Immature natural killer cell (primary cell): ENCODE measurements around the gene C5AR2. TPM values are rescaled to one million over a fixed set of nuclear protein-coding genes. Genes with fewer than 3 reads are reported as not detected.
"Not testable (repeated sequence)": the region's sequence is repeated elsewhere in the genome, so short reads cannot be mapped to it uniquely, and the experiment has no call there.

ENCODE experiments used
- DNase-seq, 3 donors: peaks; one replicate each; pipeline ENCODE4 v3.0.0; 2022; ENCODE audit warnings: mixed read lengths in 1 of 3
- H3K27ac Mint-ChIP-seq, 6 donors: one replicate each; pipeline ENCODE4 v1.8.0; 2020; ENCODE audit warnings: mixed read lengths in 6 of 6, mild to moderate bottlenecking in 5 of 6, inconsistent platforms in 4 of 6, moderate library complexity in 3 of 6
- H3K27me3 Mint-ChIP-seq, 3 donors: one replicate each; pipeline ENCODE4 v1.8.0; 2020 to 2021; ENCODE audit warnings: low read depth in 3 of 3, mild to moderate bottlenecking in 3 of 3, mixed read lengths in 3 of 3, moderate library complexity in 3 of 3, inconsistent platforms in 1 of 3
- H3K36me3 Mint-ChIP-seq, 3 donors: one replicate each; pipeline ENCODE4 v1.8.0; 2020; ENCODE audit warnings: mixed read lengths in 3 of 3, inconsistent platforms in 2 of 3, mild to moderate bottlenecking in 2 of 3
- H3K4me1 Mint-ChIP-seq, 2 donors: one replicate each; pipeline ENCODE4 v1.8.0; 2020; ENCODE audit warnings: inconsistent platforms in 2 of 2, mild to moderate bottlenecking in 2 of 2, mixed read lengths in 2 of 2, moderate library complexity in 1 of 2
- H3K4me3 Mint-ChIP-seq, 5 donors: one replicate each; pipeline ENCODE4 v1.8.0; 2020; ENCODE audit warnings: mild to moderate bottlenecking in 5 of 5, mixed read lengths in 5 of 5, inconsistent platforms in 3 of 5, moderate library complexity in 3 of 5
- H3K9me3 Mint-ChIP-seq, 6 donors: one replicate each; pipeline ENCODE4 v1.8.0; 2020; ENCODE audit warnings: mild to moderate bottlenecking in 6 of 6, mixed read lengths in 6 of 6, inconsistent platforms in 4 of 6, moderate library complexity in 3 of 6
- polyA plus RNA-seq, 3 donors: library from polyadenylated mRNA; unstranded; fragments of 300-500 nt; fragmentation: Illumina TruSeq; gene quantifications; one replicate each; pipeline ENCODE4 v1.2.3, GENCODE V29; 2021

Gene C5AR2
- polyA plus RNA-seq, 3 donors from 2014 or later, result 0.18 to 0.29 TPM; not detected in 1

DNA sequence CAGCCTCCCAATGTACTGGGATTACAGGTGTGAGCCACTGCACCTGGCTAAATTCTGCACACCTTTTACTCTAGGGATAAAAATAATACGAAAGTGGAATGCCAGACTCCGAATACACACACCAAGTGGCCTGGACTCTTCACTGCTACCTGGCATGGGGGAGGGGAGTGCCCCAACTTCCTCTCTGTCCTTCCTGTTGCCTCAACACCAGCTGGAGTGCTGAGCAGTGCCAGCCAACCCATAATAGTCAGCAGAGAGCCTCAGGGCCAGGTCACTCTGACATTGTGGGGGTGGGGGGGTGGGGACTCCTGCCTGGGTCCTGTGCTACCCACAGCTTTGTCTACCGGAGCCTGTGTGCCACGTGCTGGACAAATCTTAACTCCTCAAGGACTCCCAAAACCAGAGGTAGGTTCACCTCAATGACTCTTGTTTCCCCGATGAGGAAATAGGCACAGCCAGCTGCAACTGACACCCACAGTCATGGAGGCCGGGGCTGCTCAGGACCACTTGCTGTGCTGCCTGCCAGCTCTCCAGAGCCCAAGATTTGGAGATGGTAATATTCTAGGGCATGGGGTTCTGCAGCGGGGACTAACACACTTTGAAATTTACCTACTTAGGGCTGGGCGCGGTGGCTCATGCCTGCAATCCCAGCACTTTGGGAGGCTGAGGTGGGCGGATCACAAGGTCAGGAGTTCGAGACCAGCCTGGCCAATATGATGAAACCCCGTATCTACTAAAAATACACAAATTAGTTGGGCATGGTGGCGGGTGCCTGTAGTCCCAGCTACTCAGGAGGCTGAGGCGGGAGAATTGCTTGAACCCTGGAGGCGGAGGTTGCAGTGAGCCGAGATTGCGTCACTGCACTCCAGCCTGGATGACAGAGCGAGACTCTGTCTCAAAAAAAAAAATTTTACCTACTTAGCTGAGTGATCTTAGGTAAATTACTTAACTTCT, 5.1 kb downstream of the C5AR2 start:
- DNase-seq, result peak; percentile 42 to 57 (median 43)
- not testable (repeated sequence) for H3K27me3 Mint-ChIP-seq, H3K9me3 Mint-ChIP-seq, H3K36me3 Mint-ChIP-seq
- peaks cover 26 to 30% of the 10 kb centered on the region in 2 donors for H3K4me1 Mint-ChIP-seq
- H3K4me3 Mint-ChIP-seq, result peak overlapping the region; percentile 67 to 78 (median 71)
- peak overlapping the region; percentile 87 to 94 (median 91) for H3K27ac Mint-ChIP-seq

DNA sequence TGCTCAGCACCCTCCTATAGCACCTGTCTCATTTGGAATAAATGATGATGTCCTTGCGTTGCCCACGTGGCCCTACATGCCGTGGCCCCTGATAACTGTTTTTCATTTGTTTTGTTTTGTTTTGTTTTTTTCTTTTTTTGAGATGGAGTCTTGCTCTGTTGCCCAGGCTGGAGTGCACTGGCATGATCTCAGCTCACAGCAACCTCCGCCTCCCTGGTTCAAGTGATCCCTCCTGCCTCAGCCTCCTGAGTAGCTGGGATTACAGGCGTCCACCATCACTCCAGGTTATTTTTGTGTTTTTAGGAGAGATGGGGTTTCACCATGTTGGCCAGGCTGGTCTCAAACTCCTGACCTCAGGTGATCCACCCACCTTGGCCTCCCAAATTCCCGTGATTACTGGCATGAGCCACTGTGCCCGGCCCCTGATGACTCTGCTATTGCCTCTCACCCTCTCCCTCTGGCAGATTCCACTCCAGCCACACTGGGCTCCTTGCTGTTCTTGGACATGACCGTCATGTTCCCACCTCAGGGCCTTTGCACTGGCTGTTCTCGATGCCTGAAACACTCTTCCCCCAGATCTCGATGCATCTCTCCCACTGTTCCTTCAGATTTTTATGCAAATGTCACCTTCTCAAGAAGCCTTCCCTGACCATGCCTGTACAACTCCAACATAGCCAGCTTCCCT, 7.4 kb downstream of the C5AR2 start:
- H3K4me1 Mint-ChIP-seq, result peaks cover 26 to 30% of the 10 kb centered on the region in 2 donors

DNA sequence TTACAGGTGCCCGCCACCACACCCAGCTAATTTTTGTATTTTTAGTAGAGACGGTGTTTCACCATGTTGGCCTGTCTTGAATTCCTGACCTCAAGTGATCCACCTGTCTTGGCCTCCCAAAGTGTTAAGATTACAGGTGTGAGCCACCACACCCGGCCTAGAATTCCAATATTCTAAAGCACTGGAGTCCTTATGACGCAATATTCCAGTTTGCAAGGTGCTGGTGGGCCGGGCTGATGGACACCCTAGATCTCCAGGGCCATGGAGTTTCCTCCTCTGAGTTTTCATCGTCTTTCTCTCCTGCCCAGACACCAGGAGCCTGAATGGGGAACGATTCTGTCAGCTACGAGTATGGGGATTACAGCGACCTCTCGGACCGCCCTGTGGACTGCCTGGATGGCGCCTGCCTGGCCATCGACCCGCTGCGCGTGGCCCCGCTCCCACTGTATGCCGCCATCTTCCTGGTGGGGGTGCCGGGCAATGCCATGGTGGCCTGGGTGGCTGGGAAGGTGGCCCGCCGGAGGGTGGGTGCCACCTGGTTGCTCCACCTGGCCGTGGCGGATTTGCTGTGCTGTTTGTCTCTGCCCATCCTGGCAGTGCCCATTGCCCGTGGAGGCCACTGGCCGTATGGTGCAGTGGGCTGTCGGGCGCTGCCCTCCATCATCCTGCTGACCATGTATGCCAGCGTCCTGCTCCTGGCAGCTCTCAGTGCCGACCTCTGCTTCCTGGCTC, 8.7 kb downstream of the C5AR2 start:
- DNase-seq, result no peak
- Mint-ChIP-seq H3K36me3 (peaks cover 0 to 4% (median 4%) of the 10 kb centered on the region in 3 donors), H3K4me1 (peaks cover 19 to 22% of the 10 kb centered on the region in 2 donors), H3K4me3 (no peak overlapping the region), H3K27ac (no peak overlapping the region), H3K27me3 (peaks cover 0 to 4% (median 2%) of the 10 kb centered on the region in 3 donors), H3K9me3 (peaks cover 0 to 2% (median 0%) of the 10 kb centered on the region in 6 donors)

More for the DNA sequence above, 7.4 kb downstream of the C5AR2 start:
- DNase-seq, result no peak
- Mint-ChIP-seq H3K27me3 (peaks cover 0 to 5% (median 2%) of the 10 kb centered on the region in 3 donors), H3K9me3 (peaks cover 0 to 5% (median under 1%) of the 10 kb centered on the region in 6 donors), H3K4me3 (no peak overlapping the region), H3K27ac (peak overlapping the region in 4 of 6 donors; percentile 24 to 67 (median 46)), H3K36me3 (peaks cover 0 to 4% (median 4%) of the 10 kb centered on the region in 3 donors)

DNA sequence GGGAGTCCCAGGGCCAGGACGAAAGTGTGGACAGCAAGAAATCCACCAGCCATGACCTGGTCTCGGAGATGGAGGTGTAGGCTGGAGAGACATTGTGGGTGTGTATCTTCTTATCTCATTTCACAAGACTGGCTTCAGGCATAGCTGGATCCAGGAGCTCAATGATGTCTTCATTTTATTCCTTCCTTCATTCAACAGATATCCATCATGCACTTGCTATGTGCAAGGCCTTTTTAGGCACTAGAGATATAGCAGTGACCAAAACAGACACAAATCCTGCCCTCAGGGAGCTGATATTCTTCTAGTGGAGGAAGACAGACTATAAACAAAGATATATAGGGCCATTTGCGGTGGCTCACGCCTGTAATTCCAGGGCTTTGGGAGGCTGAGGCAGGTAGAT, 9.8 kb downstream of the C5AR2 start:
- H3K9me3 Mint-ChIP-seq, result no peaks in the 10 kb centered on the region
- no peak for DNase-seq
- no peak overlapping the region for H3K4me3 Mint-ChIP-seq
- peaks cover 9 to 11% of the 10 kb centered on the region in 2 donors for H3K4me1 Mint-ChIP-seq
- H3K36me3 Mint-ChIP-seq, result peaks cover 0 to 4% (median 4%) of the 10 kb centered on the region in 3 donors
- peaks cover 0 to 4% (median 2%) of the 10 kb centered on the region in 3 donors for H3K27me3 Mint-ChIP-seq
- H3K27ac Mint-ChIP-seq, result peak overlapping the region in 2 of 6 donors; percentile 46 to 75

DNA sequence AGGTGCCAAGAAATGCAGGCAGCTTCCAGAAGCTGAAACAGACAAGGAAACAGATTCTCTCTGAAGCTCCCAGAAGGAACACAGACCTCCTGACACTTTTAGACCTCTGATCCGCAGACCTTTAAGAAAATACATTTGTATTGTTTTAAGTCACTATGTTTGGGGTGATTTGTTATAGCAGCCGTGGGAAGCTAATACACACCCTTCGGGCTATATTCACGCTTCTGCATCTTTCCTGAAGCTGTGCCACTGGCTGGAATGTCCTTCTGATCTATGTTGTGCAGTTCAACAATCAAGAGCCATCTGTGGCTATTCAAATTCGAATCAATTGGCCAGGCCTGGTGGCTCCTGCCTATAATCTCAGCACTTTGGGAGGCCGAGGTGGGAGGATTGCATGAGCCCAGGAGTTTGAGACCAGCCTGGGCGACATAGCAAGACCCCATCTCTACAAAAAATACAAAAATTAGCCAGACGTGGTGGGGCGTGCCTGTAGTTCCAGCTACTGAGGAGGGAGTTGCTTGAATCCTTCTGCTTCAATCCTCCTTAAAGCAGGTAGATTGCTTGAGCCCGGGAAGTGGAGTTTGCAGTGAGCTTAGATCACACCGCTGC, 11.3 kb downstream of the C5AR2 start:
- Mint-ChIP-seq H3K36me3 (peaks cover 0 to 4% (median 4%) of the 10 kb centered on the region in 3 donors), H3K27ac (peak overlapping the region in 1 of 6 donors; percentile 49), H3K27me3 (peaks cover 0 to 4% (median 2%) of the 10 kb centered on the region in 3 donors), H3K4me1 (peaks cover 0 to under 1% of the 10 kb centered on the region in 2 donors), H3K4me3 (no peak overlapping the region), H3K9me3 (no peaks in the 10 kb centered on the region)
- no peak for DNase-seq

DNA sequence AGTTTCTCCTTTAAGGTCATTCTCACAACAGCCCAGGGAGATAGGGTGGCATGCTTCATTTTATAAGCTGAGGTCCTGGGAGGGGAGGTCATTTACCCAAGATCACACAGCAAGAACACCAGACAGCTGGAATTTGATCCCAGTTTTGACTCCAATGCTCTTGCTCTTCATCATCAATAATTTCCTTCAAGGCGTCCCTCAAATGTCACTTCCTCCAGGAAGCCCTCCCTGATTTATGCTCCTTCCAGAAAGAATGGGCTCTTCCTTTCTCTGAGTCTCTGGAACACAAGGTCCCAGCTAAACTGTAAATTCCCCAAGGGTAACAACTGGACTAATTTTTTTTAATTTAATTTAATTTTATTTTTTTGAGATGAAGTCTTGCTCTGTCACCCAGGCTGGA, 12.4 kb downstream of the C5AR2 start:
- Mint-ChIP-seq H3K27ac (no peak overlapping the region), H3K36me3 (peaks cover 0 to 7% (median 4%) of the 10 kb centered on the region in 3 donors), H3K27me3 (peaks cover 9 to 13% (median 10%) of the 10 kb centered on the region in 3 donors), H3K9me3 (no peaks in the 10 kb centered on the region), H3K4me1 (peaks cover 11 to 12% of the 10 kb centered on the region in 2 donors), H3K4me3 (no peak overlapping the region)
- DNase-seq, result no peak

DNA sequence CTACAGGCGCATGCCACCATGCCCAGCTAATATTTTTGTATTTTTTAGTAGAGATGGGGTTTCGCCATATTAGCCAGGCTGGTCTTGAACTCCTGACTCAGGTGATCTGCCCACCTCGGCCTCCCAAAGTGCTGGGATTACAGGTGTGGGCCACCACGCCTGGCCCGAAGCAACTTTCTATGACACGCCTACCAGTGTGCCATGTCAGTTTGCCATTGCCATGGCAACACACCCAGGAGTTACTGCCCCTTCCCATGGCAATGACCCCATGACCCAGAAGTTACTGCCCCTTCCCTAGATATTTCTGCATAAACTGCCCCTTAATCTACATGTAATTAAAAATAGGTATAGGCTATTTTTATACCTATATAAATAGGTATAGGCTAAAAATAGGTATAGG, 14.0 kb downstream of the C5AR2 start:
- H3K4me3 Mint-ChIP-seq, DNase-seq, H3K36me3 Mint-ChIP-seq, H3K27ac Mint-ChIP-seq, H3K9me3 Mint-ChIP-seq: not testable (repeated sequence)
- H3K27me3 Mint-ChIP-seq, result peaks cover 13 to 17% (median 16%) of the 10 kb centered on the region in 3 donors
- peaks cover 23 to 28% of the 10 kb centered on the region in 2 donors for H3K4me1 Mint-ChIP-seq

DNA sequence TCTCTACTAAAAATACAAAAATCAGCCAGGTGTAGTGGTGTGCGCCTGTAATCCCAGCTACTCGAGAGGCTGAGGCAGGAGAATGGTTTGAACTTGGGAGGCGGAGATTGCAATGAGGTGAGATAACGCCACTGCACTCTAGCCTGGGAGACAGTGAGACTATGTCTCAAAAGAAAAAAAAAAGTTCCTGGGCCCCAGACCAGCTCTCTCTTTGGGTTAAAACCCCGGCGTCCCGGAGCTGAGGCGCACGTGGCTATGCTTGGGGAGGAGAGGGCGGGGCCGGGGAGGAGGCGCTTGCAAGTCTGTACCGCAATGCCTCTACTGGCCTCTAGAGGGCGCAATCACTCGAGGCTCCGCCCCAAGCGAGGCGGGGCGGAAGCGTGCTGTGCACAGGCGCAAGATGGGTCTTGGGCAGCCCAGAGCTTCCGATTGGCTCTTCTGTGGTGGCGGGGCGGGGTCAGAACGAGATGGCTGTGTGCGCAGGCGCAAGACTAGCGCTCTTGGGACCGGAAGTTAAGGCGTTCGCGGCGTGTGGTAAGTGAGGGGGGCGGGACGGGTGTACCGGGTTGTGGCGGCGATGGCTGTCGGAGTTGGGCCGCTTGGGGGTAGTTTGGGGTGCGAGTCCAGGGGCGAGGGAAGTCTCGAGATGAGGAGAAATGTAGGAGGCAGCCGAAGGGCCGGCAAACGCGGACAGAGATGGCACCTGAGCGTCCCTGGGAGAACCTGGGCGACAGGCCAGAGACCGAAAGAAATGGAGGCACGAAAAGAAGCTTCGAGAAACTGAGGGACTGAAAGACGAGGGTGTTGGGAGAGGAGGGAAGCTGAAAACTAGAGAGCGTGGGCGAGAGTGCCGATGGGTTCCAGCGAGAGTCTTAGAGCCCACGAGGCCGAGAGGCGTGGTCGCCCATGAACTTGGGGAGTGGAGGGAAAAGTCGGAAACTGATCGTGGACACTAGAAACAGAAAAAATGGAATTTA, 17.1 kb downstream of the C5AR2 start, which contains the start of gene DHX34:
TSS of gene DHX34 (plus strand) at position 497 of the 977 bp plus-strand sequence. CDS start 3,716 bp downstream, outside the sequence.
- Mint-ChIP-seq H3K4me3 (peak within 1 kb of the TSS; percentile 96 to 100 (median 99)), H3K9me3 (no peaks in the 10 kb centered on the region), H3K36me3 (peaks cover 0 to 11% (median 10%) of the 10 kb centered on the region in 3 donors), H3K27me3 (peaks cover 11 to 16% (median 14%) of the 10 kb centered on the region in 3 donors), H3K4me1 (peaks cover 34 to 39% of the 10 kb centered on the region in 2 donors), H3K27ac (peak within 1 kb of the TSS; percentile 88 to 98 (median 95))
- DNase-seq, result peak; percentile 99 to 100 (median 99)

DNA sequence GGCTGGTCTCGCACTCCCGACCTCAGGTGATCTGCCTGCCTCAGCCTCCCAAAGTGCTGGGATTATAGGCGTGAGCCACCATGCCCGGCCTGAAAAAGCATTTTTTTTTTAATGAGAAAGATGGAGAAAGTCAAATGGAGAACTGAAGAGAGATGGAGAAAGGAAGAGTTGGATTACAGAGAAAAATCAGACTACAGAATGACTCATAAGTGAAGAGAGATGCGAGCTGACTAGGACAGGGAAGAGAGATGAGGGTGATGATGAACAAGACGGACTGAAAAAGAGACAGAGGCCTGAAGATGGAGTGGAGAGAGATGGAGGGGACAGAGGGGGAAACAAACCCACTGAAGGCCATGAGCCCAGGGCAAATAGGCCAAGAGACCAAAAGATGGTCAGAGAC, 18.7 kb downstream of the C5AR2 start:
- Mint-ChIP-seq H3K4me1 (peaks cover 36 to 45% of the 10 kb centered on the region in 2 donors), H3K4me3 (peak overlapping the region; percentile 49 to 79 (median 64)), H3K27me3 (peaks cover 11 to 16% (median 14%) of the 10 kb centered on the region in 3 donors), H3K36me3 (peaks cover 5 to 22% (median 17%) of the 10 kb centered on the region in 3 donors), H3K9me3 (no peaks in the 10 kb centered on the region), H3K27ac (peak overlapping the region in 5 of 6 donors; percentile 35 to 72 (median 51))
- no peak for DNase-seq

DNA sequence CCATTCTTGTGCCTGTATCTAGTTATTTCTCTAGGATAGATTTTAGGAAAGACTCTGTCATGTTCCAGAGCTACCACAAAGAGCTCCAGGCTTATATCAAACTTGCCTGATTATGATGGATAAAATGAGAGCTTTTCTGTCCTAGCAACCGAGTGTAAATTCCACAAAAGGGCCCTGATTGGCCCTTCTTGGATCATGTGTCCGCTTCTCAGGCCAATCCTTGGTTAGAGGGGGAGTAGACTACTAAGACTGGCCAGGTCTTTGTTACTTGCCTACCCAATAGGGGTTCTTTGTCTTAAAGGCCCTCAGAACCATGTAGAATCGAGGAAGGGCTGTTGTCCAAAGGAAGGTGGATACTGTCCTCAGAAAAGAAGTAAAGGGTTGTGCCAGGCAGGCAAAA, 19.6 kb downstream of the C5AR2 start:
- DNase-seq, result no peak
- Mint-ChIP-seq H3K27me3 (peaks cover 11 to 16% (median 14%) of the 10 kb centered on the region in 3 donors), H3K27ac (peak overlapping the region in 4 of 6 donors; percentile 49 to 74 (median 65)), H3K36me3 (peaks cover 9 to 30% (median 24%) of the 10 kb centered on the region in 3 donors), H3K4me1 (peaks cover 36 to 45% of the 10 kb centered on the region in 2 donors), H3K9me3 (no peaks in the 10 kb centered on the region), H3K4me3 (peak overlapping the region in 4 of 5 donors; percentile 25 to 59 (median 36))

DNA sequence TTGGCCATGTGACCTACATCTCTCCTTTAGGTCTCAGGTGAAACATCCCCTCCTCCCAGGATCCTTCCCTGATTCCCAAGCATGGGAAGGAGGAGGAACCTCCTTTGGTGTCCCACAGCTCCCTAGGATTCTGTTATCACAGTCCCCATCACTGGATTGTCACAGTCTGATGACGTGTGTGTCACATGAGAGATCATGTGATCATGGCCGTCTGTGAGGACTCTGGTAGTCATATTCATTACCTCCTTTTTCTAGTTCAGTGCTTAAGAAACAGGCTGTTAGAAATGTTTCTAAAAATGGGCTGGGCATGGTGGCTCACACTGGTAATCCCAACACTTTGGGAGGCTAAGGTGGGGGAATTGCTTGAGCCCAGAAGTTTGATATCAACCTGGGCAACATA, 20.1 kb downstream of the C5AR2 start:
- DNase-seq, result no peak
- peak overlapping the region in 5 of 6 donors; percentile 36 to 69 (median 49) for H3K27ac Mint-ChIP-seq
- peaks cover 11 to 16% (median 14%) of the 10 kb centered on the region in 3 donors for H3K27me3 Mint-ChIP-seq
- H3K36me3 Mint-ChIP-seq, result peaks cover 9 to 34% (median 26%) of the 10 kb centered on the region in 3 donors
- H3K4me1 Mint-ChIP-seq, result peaks cover 36 to 45% of the 10 kb centered on the region in 2 donors
- peak overlapping the region in 1 of 5 donors; percentile 59 for H3K4me3 Mint-ChIP-seq
- H3K9me3 Mint-ChIP-seq, result no peaks in the 10 kb centered on the region
